ENCODE measurements around the gene SPSB1.

The SPSB1 gene

DNA sequence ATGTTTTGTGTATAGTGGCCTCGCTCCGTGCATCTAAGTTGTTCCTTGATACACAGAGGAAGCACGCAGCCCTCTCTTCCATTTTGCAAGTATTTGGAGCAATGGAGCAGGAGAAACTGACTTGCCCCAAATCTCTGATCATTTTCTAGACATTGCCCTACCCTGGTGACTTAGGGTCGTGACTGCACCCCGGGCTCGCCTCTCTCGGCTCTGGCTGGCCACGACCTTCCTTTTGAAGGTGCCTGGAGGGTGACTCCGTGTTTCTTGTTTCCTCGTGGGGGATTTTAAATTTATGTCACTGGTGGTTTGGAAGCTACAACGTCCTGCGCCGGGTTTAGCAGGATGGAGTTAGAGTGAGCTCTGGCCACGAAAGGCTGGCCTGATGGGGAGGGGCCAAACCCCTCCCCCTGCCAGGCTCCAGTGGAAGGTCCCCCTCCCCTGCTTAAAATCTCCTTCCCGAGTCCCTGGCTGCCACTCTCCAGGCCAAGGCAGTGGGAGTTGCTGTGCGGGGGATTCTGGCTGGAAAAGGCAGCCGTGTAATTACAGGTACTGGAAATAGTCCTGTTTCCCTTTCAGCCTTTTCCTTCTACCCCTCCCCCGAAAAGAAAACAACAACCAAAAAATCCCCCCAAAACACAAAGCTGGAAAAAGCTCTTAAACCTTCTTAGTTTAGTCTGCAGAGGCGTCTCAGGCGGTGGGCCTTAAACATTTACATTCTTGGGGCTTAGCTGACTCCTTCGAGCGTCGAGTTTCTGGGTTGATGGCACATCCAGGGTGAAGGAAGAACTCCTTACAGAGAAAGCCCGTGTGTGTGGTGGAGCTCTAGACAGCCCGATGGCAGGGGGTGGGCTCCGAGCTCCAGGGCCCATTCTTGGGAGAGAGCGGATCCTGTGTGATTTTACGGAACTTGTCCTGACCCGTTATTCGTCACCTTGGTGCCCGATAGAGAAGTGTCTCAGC, 28.1 kb downstream of the SPSB1 start:
- no peak for DNase-seq

DNA sequence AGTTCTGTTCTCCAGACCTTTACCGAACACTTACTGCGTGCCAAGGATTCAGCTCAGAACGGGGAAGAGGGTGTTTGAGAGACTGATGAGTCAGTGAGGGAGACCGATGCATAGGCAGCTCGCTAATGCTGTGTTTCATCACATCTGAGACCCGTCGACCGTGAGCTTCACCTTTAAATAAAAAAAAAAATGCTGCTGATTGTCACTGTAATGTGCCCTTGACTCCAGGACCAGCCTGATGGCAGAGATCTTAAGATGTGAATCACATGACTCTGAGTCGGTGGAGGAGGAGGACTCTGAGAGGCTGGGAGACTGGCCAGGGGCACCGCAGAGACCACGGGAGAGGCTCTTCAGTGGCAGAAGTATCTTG, 28.8 kb downstream of the SPSB1 start:
- no peak for DNase-seq

DNA sequence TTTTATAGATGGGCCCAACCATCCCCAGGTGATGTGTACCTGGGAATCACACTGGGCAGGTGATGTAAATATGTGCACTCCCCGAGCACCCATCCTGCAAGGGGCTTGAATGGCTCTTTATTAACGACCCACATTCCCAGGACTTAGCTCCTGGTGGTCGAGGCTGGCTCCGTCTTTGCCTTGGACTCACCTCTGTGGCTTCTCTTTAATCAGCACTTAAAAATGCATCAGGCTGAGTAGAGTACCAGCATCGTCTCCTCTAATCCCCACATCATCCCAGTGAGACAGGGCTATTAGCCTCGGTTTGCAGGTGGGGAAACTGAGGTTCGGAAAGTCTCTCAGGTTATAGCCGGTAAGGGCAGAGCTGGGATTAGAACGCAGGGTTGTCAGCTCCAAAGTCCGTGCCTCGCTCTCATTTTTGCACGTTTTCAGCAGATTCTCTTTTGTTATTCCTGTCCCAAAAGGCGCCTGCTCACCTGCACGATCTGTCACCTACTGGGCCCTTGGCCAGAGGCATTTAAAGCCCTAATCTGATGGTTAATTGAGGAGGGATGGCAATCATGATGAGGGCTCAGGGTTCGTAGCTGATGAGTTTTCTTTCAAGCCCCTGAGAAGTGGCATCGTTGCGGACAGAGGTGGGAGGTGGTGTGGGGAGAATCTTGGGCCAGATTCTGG, 29.4 kb downstream of the SPSB1 start:
- DNase-seq: no peak

GRCh38 chr1:9322661-9323244, 30.1 kb downstream of the SPSB1 start:
- DNase-seq: no peak

DNA sequence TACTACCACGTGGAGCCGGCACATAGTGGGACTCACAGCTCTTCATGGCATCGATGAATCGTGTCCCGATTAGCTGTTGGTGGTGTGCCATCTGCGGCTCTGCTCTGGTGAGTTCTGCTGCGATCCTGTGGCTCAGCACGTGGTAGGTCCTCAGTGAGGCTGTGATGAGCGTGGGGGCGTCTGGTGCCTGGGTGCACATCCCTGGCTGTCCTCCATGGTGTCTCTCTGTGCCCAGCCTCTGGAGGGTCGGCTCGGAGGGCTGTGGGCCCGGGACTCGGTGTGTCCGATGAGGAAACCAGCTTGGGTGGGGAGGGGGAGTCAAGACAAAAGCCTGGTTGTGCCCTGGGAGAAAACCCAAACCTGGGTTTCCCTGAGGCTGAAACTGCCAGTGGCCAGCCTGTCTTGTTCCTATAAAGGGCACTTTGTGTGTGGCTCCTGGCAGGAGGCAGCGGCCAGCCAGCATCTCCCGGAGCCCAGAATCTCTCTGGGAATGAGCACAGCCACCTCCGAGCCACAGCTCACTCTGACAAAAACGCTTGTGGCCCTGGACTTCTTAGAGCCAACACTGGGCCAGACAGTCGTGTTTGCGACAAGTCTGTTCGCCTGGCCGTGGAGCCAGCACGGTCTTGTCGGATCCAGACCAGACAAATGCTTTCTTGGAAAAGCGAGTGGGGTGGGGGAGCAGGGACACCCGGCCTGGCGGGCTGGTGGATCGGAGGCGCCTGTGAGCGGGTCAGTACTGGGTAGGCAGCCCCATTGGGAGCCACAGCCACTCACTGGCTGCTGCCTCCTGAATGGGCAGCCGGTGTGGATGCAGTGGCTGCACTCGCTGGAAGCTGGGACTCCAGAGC, 31.8 kb downstream of the SPSB1 start:
- DNase-seq: no peak

DNA sequence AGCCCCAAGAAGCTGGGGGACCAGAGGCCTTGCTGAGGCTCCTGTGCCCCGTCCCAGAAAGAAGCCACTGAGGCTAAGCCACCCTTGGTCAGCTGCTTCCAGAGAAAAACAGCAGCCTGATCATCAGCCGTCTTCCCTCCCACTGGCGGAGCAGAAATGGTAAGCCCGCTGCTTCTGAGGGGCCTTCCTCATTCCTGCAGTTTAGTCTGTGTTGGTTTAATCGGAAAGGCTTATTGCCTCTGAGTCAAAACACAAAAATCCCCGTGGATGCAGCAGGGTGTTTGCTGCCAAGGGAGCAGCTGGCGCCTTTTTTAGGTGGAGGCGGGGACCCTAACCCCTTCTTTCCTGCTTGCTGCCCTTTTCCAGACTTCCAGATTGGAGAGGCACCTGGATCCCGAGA, 33.9 kb downstream of the SPSB1 start:
- no peak for DNase-seq

DNA sequence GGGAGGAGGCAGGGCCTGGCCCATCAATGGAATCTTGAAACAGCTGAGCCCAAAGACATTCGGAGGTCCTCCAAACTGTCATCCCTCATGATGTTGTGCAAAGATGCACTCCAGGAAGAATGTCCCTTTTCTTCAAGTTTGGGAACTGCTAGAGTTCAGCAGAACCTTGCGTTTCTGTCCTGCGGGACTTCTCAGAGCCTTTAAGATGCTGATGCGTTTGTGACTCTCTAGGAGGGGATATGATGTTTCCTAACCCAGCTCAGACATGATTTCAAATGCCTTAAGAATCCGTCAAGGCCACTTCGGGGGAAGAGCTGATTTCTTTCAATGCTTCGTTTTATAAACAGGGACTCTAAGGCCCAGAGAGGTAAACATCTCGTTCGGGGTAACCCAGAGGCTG, 35.5 kb downstream of the SPSB1 start:
- no peak for DNase-seq

GRCh38 chr1:9328715-9329114, 36.0 kb downstream of the SPSB1 start:
- DNase-seq: no peak

- DNase-seq: no peak
Measured at GRCh38 chr1:9331016-9331415, 38.3 kb downstream of the SPSB1 start.

DNA sequence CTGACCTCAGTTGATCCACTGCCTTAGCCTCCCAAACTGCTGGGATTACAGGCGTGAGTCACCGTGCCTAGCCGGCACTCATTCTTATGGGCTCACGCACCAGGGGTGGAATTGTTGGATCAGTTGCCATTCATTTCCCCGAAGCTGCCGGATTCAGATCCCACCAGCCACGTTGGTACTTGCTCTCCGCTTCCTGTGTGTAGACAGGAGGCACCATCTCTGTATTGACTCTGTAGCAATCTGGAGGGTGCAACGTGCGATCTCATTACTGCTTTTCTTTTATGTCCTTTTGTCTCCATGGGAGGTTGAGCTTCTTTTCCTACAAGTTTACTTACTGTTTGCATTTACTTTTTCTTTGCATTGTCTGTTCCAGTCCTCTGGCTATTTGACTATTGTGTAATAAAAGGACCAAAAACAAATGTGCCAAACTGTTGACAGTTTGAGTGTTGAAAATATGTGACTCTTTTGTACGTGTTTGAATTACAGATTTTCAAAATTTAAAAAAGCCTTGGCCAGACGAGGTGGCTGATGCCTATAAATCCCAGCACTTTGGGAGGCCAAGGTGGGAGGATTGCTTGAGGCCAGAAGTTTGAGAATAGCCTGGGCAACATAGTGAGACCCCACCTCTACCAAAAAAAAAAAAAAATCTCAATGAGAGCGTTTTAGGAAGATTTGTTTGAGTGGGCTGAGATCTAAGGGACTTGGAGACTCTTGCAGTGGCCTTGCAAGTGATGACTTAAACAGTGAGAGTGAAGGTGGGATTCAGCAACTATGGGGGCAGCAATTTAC, 39.1 kb downstream of the SPSB1 start:
- DNase-seq: no peak

- DNase-seq: no peak
Measured at GRCh38 chr1:9332513-9333143, 39.9 kb downstream of the SPSB1 start.

DNA sequence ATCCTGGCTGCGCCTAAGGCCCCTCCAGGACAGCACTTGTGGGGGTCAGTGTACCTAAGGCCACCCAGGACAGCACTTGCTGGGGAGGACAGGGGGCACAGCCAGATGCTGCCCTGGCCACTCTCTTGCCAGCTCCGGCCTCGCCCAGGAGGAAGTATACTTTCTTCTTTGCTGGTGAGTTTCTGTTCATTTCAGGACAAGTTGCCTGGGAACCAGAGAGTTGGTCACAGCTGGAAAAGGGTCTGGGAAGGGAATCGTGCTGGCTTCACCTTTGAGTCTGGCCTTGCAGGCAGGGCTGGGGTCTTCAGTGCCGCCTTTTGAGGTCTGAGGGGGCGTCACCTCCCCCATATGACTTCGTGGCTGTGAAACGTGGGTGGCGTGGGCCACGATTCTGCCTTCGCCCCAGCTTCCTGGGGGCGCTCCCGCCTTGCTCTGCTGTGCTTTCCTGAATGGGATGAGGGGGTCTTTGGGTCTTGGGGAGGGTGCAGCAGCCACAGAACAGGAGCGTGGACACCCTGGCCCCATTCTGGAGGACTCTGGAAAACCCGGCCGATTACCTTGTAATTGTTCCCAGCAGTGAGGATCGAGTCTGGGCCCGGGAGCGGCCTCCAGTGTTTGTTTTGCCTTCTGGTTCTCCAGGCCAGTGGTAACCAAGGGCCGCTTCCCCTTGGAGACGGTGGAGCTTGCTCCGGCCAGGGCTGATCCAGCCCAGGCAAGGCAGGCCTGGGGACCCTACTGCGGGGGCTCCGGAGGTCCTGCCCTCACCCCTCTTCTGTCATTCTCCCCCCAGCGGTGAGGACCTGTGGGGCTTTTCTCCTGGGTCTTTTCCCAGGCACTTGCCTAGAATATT, 45.9 kb downstream of the SPSB1 start:
- no peak for DNase-seq

DNA sequence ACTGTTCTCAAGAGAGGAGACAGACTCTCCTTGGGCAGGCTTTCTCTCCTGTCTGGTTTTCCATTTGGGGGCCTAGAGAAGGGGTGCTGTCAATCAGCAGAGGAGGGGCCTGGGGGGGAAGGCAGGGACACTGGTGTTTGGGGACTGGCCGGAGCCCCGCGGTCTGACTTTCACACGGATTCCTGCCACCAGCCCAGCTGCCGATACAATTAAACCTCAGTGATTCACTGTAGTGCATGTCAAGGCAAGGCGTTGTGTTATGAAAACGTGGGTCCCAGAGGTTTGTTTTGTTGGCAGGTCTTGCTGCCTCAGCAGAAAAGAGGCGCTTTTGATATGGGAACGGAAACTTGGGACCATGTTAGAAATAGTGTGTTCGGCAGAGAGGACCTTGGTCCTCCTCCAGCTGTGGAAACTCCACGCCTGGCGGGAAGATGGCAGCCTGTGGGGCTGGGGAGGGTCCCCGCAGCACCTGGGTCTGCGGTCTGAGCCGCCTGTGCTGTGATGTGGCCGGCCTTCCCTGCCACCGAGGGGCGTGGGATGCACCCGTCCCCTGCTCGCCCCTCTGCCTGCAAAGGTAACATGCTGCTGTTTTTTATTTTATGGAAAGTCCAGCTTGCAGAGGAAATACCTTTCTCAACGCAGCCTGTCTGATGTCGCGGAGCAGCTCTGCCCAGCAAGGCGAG, 47.6 kb downstream of the SPSB1 start:
- DNase-seq: no peak

- DNase-seq: no peak
Measured at GRCh38 chr1:9340864-9341263, 48.2 kb downstream of the SPSB1 start.

- no peak for DNase-seq
Measured at GRCh38 chr1:9341301-9341845, 48.7 kb downstream of the SPSB1 start.

DNA sequence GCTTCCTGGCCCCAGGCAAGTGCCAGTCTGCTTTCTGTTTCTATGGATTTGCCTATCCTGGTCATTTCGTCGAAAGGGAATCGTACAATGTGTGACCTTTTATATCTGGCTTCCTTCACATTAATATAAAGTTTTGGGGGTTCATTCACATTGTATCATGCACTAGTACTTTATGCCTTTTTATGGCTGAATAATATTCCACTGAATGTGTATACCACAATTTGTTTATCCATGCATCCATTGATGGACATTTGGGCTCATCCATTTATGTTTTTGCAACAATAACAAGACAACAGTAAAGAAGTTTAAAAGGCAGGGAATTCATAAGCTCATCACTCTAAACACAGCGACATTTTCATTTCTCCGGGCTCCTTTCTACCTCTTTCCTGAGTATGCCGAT, 50.6 kb downstream of the SPSB1 start:
- no peak for DNase-seq

- DNase-seq: no peak
Measured at GRCh38 chr1:9344426-9345200, 51.9 kb downstream of the SPSB1 start.

DNA sequence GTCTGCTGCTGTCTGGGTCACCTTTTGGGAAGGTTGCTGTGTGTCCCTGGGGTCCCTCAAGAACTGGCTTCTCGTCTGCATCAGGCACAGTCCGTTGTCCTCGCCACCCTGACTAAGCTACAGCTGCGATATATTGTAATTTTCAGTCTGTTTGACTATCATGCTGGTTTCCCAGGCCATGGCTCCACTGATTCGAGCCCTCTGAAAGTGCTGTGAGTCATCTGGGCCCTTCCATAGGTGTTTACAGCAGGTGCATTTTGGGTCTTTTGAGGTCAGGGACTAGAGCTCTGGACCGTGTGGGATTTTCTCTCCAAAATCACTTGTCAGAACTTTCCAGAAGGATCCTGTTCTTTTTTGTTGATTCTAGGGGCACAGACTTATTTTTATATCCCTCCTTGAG, 52.8 kb downstream of the SPSB1 start:
- DNase-seq: no peak

DNA sequence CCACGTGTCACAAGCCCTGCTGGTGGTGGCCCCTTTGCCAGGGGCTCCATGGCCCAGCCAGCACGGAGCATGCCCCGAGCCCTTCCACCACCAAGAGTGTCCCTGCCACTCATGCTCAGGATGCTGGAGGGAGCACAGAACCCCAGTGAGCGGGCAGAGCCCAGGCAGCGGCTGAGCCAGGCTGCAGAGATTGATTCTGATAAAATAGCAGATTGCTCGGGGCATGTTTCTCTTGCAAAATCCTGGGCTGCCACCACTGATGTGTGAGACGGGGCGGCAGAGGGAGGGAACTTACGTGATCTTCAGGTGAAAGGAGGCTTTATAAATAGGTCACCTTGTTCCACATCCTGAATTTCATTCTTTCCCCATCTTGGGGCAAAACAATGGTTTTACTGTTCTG, 53.2 kb downstream of the SPSB1 start:
- no peak for DNase-seq

Data from stimulated activated CD4-positive, alpha-beta T cell treated with anti-CD3 and anti-CD28 coated beads, Interleukin-2, amount 100 ng/mL, for 48 hours (primary cell).